GM21423 (cell line): ENCODE data around the gene CBLB.

Source experiments
- ATAC-seq: cut with Tn5 transposase; IDR thresholded peaks from one replicate; pipeline ENCODE4 v1.9.1; 2021; ENCODE audit warnings: mild to moderate bottlenecking, moderate library complexity; ENCODE audit not compliant: unreplicated experiment

CBLB gene

GRCh38 chr3:105868742-105869530 lies at the start of gene CBLB:
Gene CBLB, minus strand, starts transcription at chr3:105869012. Its CDS starts 1,435 bp downstream, at chr3:105867577.
- peak; percentile 80 for ATAC-seq

GRCh38 chr3:105916767-105917166 lies 48.0 kb upstream of the CBLB start:
- no peak for ATAC-seq

- no peak for ATAC-seq
Observed at GRCh38 chr3:105915524-105915923, 46.7 kb upstream of the CBLB start.

GRCh38 chr3:105913616-105914015 lies 44.8 kb upstream of the CBLB start:
- ATAC-seq = no peak

GRCh38 chr3:105912891-105913290 lies 44.1 kb upstream of the CBLB start:
- ATAC-seq = no peak

GRCh38 chr3:105911496-105911895 lies 42.7 kb upstream of the CBLB start:
- ATAC-seq = no peak

GRCh38 chr3:105907777-105908176 lies 39.0 kb upstream of the CBLB start:
- ATAC-seq = no peak

GRCh38 chr3:105906836-105907235 lies 38.0 kb upstream of the CBLB start:
- ATAC-seq = no peak

GRCh38 chr3:105906345-105906744 lies 37.5 kb upstream of the CBLB start:
- no peak for ATAC-seq

- ATAC-seq = no peak
Observed at GRCh38 chr3:105905328-105905727, 36.5 kb upstream of the CBLB start.

GRCh38 chr3:105904678-105905284 lies 36.0 kb upstream of the CBLB start:
- no peak for ATAC-seq

- ATAC-seq = no peak
Observed at GRCh38 chr3:105904251-105904650, 35.4 kb upstream of the CBLB start.

- no peak for ATAC-seq
Observed at GRCh38 chr3:105899516-105899915, 30.7 kb upstream of the CBLB start.

GRCh38 chr3:105891101-105891500 lies 22.3 kb upstream of the CBLB start:
- ATAC-seq = no peak

GRCh38 chr3:105888621-105889579 lies 20.1 kb upstream of the CBLB start:
- ATAC-seq = no peak

GRCh38 chr3:105885256-105885655 lies 16.4 kb upstream of the CBLB start:
- ATAC-seq = no peak

- ATAC-seq = no peak
Observed at GRCh38 chr3:105883798-105884377, 15.1 kb upstream of the CBLB start.

- no peak for ATAC-seq
Observed at GRCh38 chr3:105880681-105881290, 12.0 kb upstream of the CBLB start.

- no peak for ATAC-seq
Observed at GRCh38 chr3:105878061-105878460, 9.2 kb upstream of the CBLB start.

GRCh38 chr3:105877336-105877910 lies 8.6 kb upstream of the CBLB start:
- ATAC-seq = no peak
